HepG2 (cell line): ENCODE data around the gene LPIN3. TPM values are rescaled to one million over a fixed set of nuclear protein-coding genes. Genes with fewer than 3 reads are reported as not detected.

ENCODE experiments used
- ATAC-seq: fragments of 200-7000 bp; cut with Tn5 transposase; 3 replicates; pipeline ENCODE4 v1.9.1; 2020; ENCODE audit warnings: mild to moderate bottlenecking, moderate library complexity
- BruUV-seq: library from RNA; stranded (reverse); fragments of 400-500 nt; replicated peaks from 2 replicates; lab custom pipeline; 2021; lab: Mats Ljungman, UMichigan
- CTCF ChIA-PET: fragments of 300-600 bp; formaldehyde crosslinking; extraction: SDS; loops from one replicate; lab custom pipeline; 2021; ENCODE audit warnings: low total read pairs, inconsistent platforms, low intra/inter-chr PET ratio; lab: Yijun Ruan, JAX
- POLR2A ChIA-PET: fragments of 350-600 bp; sonication (Branson Sonifier 250); formaldehyde crosslinking; loops from one replicate; lab custom pipeline; 2020; ENCODE audit warnings: antibody characterized with exemption, inconsistent platforms; lab: Yijun Ruan, JAX
- DNase-seq: peaks from one replicate; pipeline ENCODE4 v3.0.0-alpha.2; 2015; ENCODE audit warnings: low spot score
- FAIRE-seq: peaks from 3 replicates; lab custom pipeline; 2011; peaks lifted over from hg19 to GRCh38; lab: Jason Lieb, UNC
- H2AFZ ChIP-seq: one replicate; pipeline ENCODE4 v1.6.1; 2011; ENCODE audit warnings: low read length, inconsistent platforms
- H3K27ac ChIP-seq: fragments of 300-600 bp; 3 replicates; pipeline ENCODE4 v1.8.0; 2011; ENCODE audit warnings: mixed run types, mild to moderate bottlenecking, mixed read lengths, low read length, inconsistent platforms; ENCODE audit not compliant: insufficient read depth; ENCODE audit errors: extremely low read length
- H3K27me3 ChIP-seq, 2 experiments: fragments of 200-600 bp in 1 of 2; 2 replicates in 1 of 2; 3 replicates in 1 of 2; pipeline versions ENCODE4 v1.6.0 to v1.8.0; 2011; ENCODE audit warnings: low read length in 2 of 2, mild to moderate bottlenecking in 2 of 2, moderate library complexity in 2 of 2, inconsistent platforms in 1 of 2; ENCODE audit not compliant: insufficient read depth in 2 of 2, control insufficient read depth in 1 of 2
- H3K36me3 ChIP-seq, 2 experiments: fragments of 200-600 bp in 1 of 2; replicated peaks in 1 of 2; 2 replicates in 1 of 2; 3 replicates in 1 of 2; pipeline versions ENCODE4 v1.5.1 to v1.8.0; 2011; ENCODE audit warnings: low read length in 2 of 2, inconsistent platforms in 1 of 2; ENCODE audit not compliant: insufficient read depth in 2 of 2, control insufficient read depth in 1 of 2
- H3K4me1 ChIP-seq: 2 replicates; pipeline ENCODE4 v1.5.1; 2012; ENCODE audit warnings: low read length, inconsistent platforms; ENCODE audit not compliant: insufficient read depth
- H3K4me2 ChIP-seq: 2 replicates; pipeline ENCODE4 v1.6.0; 2011; ENCODE audit warnings: low read depth, low read length, inconsistent platforms
- H3K4me3 ChIP-seq, 3 experiments: fragments of 200-600 bp in 1 of 3; sonication (generic), shearing (Covaris generic) in 1 of 3; replicated peaks in 1 of 3; 2 replicates each; pipeline ENCODE4 v1.5.1; 2011 to 2016; ENCODE audit warnings: low read length in 3 of 3, inconsistent platforms in 2 of 3, low read depth in 2 of 3, mild to moderate bottlenecking in 2 of 3, control low read depth in 1 of 3, mixed read lengths in 1 of 3; ENCODE audit not compliant: insufficient read depth in 1 of 3
- H3K79me2 ChIP-seq: one replicate; pipeline ENCODE4 v1.6.1; 2011; ENCODE audit warnings: low read length, inconsistent platforms; ENCODE audit not compliant: insufficient read depth
- H3K9ac ChIP-seq: 2 replicates; pipeline ENCODE4 v1.6.0; 2011; ENCODE audit warnings: mild to moderate bottlenecking, low read depth, low read length, inconsistent platforms; ENCODE audit not compliant: insufficient read depth
- H3K9me3 ChIP-seq: 2 replicates; pipeline ENCODE4 v1.5.1; 2012; ENCODE audit warnings: mild to moderate bottlenecking, low read length
- H4K20me1 ChIP-seq: 2 replicates; pipeline ENCODE4 v1.6.0; 2011; ENCODE audit warnings: inconsistent platforms, mild to moderate bottlenecking, low read length, moderate library complexity; ENCODE audit not compliant: insufficient read depth
- BCLAF1 ChIP-seq: fragments of 450-650 bp; IDR thresholded peaks from 2 replicates; pipeline ENCODE4 v1.6.1; 2017; ENCODE audit warnings: mild to moderate bottlenecking
- CENPX ChIP-seq: sonication (generic); formaldehyde crosslinking; IDR thresholded peaks from 2 replicates; pipeline ENCODE4 v1.9.0; 2021; ENCODE audit warnings: mild to moderate bottlenecking, missing genetic modification reagents, moderate library complexity
- FOXC1 ChIP-seq: sonication (generic); formaldehyde crosslinking; IDR thresholded peaks from 2 replicates; pipeline ENCODE4 v1.8.0; 2022; ENCODE audit warnings: mild to moderate bottlenecking, missing genetic modification reagents, borderline replicate concordance
- GZF1 ChIP-seq: sonication (generic); formaldehyde crosslinking; IDR thresholded peaks from 2 replicates; pipeline ENCODE4 v1.5.1; 2020; ENCODE audit warnings: mild to moderate bottlenecking, missing genetic modification reagents
- MEIS2 ChIP-seq: sonication (generic); formaldehyde crosslinking; IDR thresholded peaks from 2 replicates; pipeline ENCODE4 v1.9.0; 2021; ENCODE audit warnings: mild to moderate bottlenecking, missing genetic modification reagents
- MTF1 ChIP-seq: sonication (generic); formaldehyde crosslinking; IDR thresholded peaks from 2 replicates; pipeline ENCODE4 v1.5.0; 2020; ENCODE audit warnings: missing genetic modification reagents
- POGZ ChIP-seq: sonication (generic); formaldehyde crosslinking; IDR thresholded peaks from 2 replicates; pipeline ENCODE4 v1.4.0; 2020; ENCODE audit warnings: mild to moderate bottlenecking, missing genetic modification reagents
- SP5 ChIP-seq: IDR thresholded peaks from 2 replicates; pipeline ENCODE4 v1.6.1; 2016; ENCODE audit warnings: low read depth, borderline replicate concordance
- SRF ChIP-seq: IDR thresholded peaks from 2 replicates; pipeline ENCODE4 v1.6.1; 2011; ENCODE audit warnings: mild to moderate bottlenecking, low read depth, low read length, moderate library complexity
- ZNF280D ChIP-seq: sonication (generic); formaldehyde crosslinking; IDR thresholded peaks from 2 replicates; pipeline ENCODE4 v1.5.1; 2020; ENCODE audit warnings: mild to moderate bottlenecking, missing genetic modification reagents
- ZNF737 ChIP-seq: sonication (generic); formaldehyde crosslinking; IDR thresholded peaks from 2 replicates; pipeline ENCODE4 v1.5.0; 2020; ENCODE audit warnings: missing genetic modification reagents, mild to moderate bottlenecking, borderline replicate concordance
- WGBS: methylation state at CpG from one replicate; pipeline ENCODE4 v1.1.6; 2017; ENCODE audit warnings: low lambda C conversion rate; 5-methylcytosine and 5-hydroxymethylcytosine counted together
- in situ Hi-C: cut with HindIII; loops from 2 replicates; pipeline ENCODE4 v1.10.0; 2017; ENCODE audit warnings: low pct_unique_long_range_greater_than_20kb; ENCODE audit not compliant: extremely low pct_ligation_motif_present
- intact Hi-C: fragments of 100-400 bp; cut with micrococcal nuclease; formaldehyde crosslinking; loops from one replicate; pipeline ENCODE4 v1.10.0; 2022; ENCODE audit not compliant: unreplicated experiment
- polyA plus RNA-seq, 8 experiments: library from polyadenylated mRNA; depleted of rRNA in 3 of 8; stranded (reverse) in 7 of 8; unstranded in 1 of 8; fragments of >200 nt; fragmentation: Illumina TruSeq in 4 of 8; extraction: Trizol in 4 of 8; gene quantifications; 2 replicates each; pipeline versions ENCODE4 v1.2.1 to v1.2.3, GENCODE V29; 2011 to 2016; ENCODE audit warnings: low read depth in 4 of 8, missing spikeins in 1 of 8, mixed read lengths in 1 of 8; ENCODE audit not compliant: insufficient read depth in 1 of 8
- total RNA-seq, 5 experiments: library from RNA; depleted of rRNA; stranded (reverse); fragments of >200 nt; fragmentation: Illumina TruSeq; extraction: Trizol; gene quantifications; 2 replicates each; pipeline ENCODE4 v1.2.3, GENCODE V29; 2016; ENCODE audit warnings: low read depth in 1 of 5

LPIN3 gene
- total and polyA plus RNA-seq, 2 of the 13 experiments (the other 11 are each of a cell fraction or from before 2014, with no cell fraction given): 14.2 to 28.6 TPM

- Histone ChIP-seq H3K4me3 (no peak overlapping the region), H3K27ac (no peak overlapping the region), H3K9me3 (no peaks in the 10 kb centered on the region)
- CTCF ChIA-PET: no interaction called here
- intact Hi-C loops: no loop called here
- TF ChIP-seq ZNF280D (CRISPR knock-in tag): no peak
- no peak for TF ChIP-seq ZNF737 (CRISPR knock-in tag)
- TF ChIP-seq, all 625 proteins: peak for 0
- no peak for FAIRE-seq
- no peak for ATAC-seq
- in situ Hi-C loops: no loop called here
- H3K36me3 ChIP-seq: no peaks in the 10 kb centered on the region
- H3K27me3 ChIP-seq: no peaks in the 10 kb centered on the region
- no peaks in the 10 kb centered on the region for H3K79me2 ChIP-seq
- WGBS: 63% methylated on average over 1 of the region's 1 CpG
- no peaks in the 10 kb centered on the region for H4K20me1 ChIP-seq
- DNase-seq: no peak
- H3K4me2 ChIP-seq: no peak overlapping the region
- BruUV-seq: no TSS peak
- no peak overlapping the region for H3K9ac ChIP-seq
- H3K4me1 ChIP-seq: peaks cover 12% of the 10 kb centered on the region
- H2AFZ ChIP-seq: no peak overlapping the region
- POLR2A ChIA-PET: no interaction called here
Observed at GRCh38 chr20:41304002-41304401, 36.6 kb upstream of the LPIN3 start.

- DNase-seq (no peak), ATAC-seq (no peak), FAIRE-seq (no peak)
- H3K4me1 ChIP-seq: peaks cover 14% of the 10 kb centered on the region
- H3K79me2 ChIP-seq: peaks cover 2% of the 10 kb centered on the region
- H3K27me3 ChIP-seq: no peaks in the 10 kb centered on the region
- no peaks in the 10 kb centered on the region for H3K36me3 ChIP-seq
- H3K9ac ChIP-seq: no peak overlapping the region
- no peak for TF ChIP-seq MTF1
- no peak for TF ChIP-seq MEIS2 (CRISPR knock-in tag)
- no peak for TF ChIP-seq CENPX
- no peak for TF ChIP-seq FOXC1
- TF ChIP-seq GZF1 (CRISPR knock-in tag): no peak
- TF ChIP-seq SP5: no peak
- TF ChIP-seq SRF: no peak
- no peak for TF ChIP-seq BCLAF1
- no peak for TF ChIP-seq POGZ
- no peaks in the 10 kb centered on the region for H3K9me3 ChIP-seq
- H2AFZ ChIP-seq: no peak overlapping the region
- H4K20me1 ChIP-seq: no peaks in the 10 kb centered on the region
- ChIA-PET CTCF (no interaction called here), POLR2A (no interaction called here)
- no peak overlapping the region for H3K27ac ChIP-seq
- no peak overlapping the region for H3K4me3 ChIP-seq
- intact Hi-C loops (no loop called here), in situ Hi-C loops (no loop called here)
- H3K4me2 ChIP-seq: no peak overlapping the region
- BruUV-seq: no TSS peak
- 87% methylated on average over 3 of the region's 3 CpGs for WGBS
Observed at GRCh38 chr20:41304424-41305079, 36.1 kb upstream of the LPIN3 start.
